Measurements from ENCODE around the gene IL36RN. TPM values are rescaled to one million over a fixed set of nuclear protein-coding genes. Genes with fewer than 3 reads are reported as not detected.

IL36RN gene
- total RNA-seq, 1 donor from 2014 or later: not detected

DNA sequence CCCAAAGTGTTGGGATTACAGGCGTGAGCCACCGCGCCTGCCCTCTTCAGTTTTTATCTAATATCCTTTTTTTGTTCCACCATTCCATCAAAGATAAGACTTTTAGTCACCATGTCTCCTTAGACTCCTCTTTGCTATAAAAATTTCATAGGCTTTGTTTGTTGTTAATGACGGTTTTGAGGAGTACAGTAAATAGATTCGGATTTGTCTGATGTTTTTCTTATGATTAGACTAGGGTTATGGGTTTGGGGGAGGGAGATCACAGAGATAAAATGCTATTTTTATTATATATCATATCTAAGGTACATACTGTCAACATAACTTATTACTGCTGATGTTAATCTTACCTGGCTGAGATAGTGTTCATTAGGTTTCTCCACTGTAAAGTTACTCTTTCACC, 12.5 kb upstream of the IL36RN start:
- ATAC-seq: no peak
- TF ChIP-seq, protein P1, sequence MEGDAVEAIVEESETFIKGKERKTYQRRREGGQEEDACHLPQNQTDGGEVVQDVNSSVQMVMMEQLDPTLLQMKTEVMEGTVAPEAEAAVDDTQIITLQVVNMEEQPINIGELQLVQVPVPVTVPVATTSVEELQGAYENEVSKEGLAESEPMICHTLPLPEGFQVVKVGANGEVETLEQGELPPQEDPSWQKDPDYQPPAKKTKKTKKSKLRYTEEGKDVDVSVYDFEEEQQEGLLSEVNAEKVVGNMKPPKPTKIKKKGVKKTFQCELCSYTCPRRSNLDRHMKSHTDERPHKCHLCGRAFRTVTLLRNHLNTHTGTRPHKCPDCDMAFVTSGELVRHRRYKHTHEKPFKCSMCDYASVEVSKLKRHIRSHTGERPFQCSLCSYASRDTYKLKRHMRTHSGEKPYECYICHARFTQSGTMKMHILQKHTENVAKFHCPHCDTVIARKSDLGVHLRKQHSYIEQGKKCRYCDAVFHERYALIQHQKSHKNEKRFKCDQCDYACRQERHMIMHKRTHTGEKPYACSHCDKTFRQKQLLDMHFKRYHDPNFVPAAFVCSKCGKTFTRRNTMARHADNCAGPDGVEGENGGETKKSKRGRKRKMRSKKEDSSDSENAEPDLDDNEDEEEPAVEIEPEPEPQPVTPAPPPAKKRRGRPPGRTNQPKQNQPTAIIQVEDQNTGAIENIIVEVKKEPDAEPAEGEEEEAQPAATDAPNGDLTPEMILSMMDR (IDR thresholded peaks at IDR 0.05): no peak
- H3K27ac ChIP-seq: no peak overlapping the region
- no peaks in the 10 kb centered on the region for H3K9me3 ChIP-seq
- no peak for DNase-seq
- H3K4me1 ChIP-seq: no peaks in the 10 kb centered on the region
- intact Hi-C loops (cut with DNase I): no loop called here
- H3K4me3 ChIP-seq: no peak overlapping the region
- H3K27me3 ChIP-seq: no peaks in the 10 kb centered on the region
- no peaks in the 10 kb centered on the region for H3K36me3 ChIP-seq

DNA sequence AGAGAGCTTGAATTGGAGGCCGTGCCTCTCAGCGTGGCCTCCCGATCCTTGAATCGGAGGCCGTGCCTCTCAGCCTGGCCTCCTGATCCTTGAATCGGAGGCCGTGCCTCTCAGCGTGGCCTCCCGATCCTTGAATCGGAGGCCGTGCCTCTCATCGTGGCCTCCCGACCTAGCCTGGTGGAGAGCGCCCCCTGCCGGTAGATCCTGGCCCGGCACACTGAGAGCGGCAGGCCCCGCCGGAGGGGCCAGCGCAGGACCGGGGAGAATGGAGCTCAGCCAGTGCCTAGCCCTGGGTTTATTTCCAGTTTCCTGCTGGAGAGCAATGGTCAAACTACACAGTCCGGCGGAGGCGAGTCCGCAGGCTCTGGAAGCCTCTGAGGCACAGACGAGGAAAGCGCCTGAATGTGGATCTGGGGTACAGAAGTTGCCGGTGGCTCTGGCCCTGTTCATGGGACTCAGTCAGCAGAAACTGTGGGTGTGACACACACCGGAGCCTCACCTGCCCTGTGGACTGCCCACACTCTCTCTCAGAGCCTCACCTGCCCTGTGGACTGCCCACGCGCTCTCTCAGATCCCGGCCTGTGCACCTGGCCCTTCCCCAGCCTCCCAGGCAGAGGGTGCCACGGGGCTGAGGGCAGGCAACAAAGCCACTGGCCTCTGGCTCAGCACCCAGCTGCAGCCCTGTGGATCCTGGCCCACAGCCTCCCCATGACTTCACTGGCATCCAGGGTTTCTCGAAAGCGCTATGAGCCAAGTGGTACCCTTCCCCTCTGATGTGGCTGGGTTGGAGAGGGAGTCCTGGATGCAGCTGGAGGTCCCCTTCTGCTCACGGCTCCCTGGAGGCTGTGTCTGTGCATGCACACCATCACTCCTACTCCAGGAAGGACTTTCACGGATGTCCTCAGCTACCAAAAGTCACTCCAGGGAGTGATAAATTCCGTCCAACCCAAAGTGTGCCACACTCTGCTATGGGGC, 7.8 kb upstream of the IL36RN start:
- Histone ChIP-seq H3K4me1 (no peaks in the 10 kb centered on the region), H3K4me3 (no peak overlapping the region), H3K36me3 (no peaks in the 10 kb centered on the region), H3K27ac (no peak overlapping the region), H3K9me3 (no peaks in the 10 kb centered on the region), H3K27me3 (no peaks in the 10 kb centered on the region)
- intact Hi-C loops (cut with DNase I): no loop called here
- no peak for DNase-seq
- ATAC-seq: peak; percentile 40
- TF ChIP-seq, protein P1 (IDR thresholded peaks at IDR 0.05): no peak

DNA sequence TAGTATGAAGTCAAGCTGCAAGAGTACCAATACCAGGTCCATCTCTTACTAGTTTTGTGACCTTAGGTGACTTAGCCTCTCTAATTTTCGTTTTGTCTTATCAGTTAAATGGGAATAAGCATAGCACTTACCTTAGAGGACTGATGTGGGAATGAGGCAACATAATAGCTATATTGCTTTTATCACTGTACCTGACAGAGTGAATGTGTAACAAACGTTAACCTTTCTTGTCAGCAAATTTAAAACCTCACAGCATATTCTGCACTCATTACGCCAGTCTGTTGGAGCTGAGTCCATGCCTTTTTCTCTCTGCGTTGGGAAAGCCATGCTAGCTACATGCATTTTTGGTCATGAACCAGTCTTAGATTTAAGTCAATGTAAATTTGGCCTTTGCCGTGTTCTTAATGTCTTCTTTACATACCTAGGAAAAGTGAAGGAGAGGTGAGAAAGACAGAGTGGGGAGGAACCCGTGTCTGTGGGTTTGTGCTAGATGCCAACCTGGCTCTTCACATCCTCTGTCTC, 6.5 kb upstream of the IL36RN start, which contains the start of gene IL36B:
Gene IL36B (minus strand): TSS at position 472 of the 522 bp plus-strand sequence.
- ATAC-seq (no peak), DNase-seq (no peak)
- Histone ChIP-seq H3K27me3 (no peaks in the 10 kb centered on the region), H3K27ac (no peak within 1 kb of the TSS), H3K36me3 (no peaks in the 10 kb centered on the region), H3K9me3 (no peaks in the 10 kb centered on the region), H3K4me3 (no peak within 1 kb of the TSS), H3K4me1 (no peaks in the 10 kb centered on the region)
- intact Hi-C loops (cut with DNase I): no loop called here
- TF ChIP-seq, protein P1 (IDR thresholded peaks at IDR 0.05): no peak

DNA sequence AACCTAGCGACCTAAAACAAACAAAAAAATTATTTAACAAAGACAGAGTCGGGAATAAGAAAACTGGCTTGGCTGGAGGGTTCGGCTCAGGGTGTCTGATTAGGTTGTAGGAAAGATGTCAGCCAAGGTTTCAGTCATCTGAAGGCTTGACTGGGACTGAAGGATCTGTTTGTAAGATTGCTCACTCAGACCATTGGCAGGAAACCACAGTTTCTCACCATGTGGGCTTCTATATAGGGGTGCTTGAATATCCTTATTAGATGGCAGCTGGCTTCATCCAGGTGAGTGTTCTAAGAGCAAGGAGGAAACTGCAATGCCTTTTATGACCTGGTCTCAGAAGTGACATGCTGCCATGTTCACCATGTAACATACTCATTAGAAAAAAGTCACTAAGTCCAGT, 5.3 kb upstream of the IL36RN start:
- no peaks in the 10 kb centered on the region for H3K9me3 ChIP-seq
- no peak overlapping the region for H3K27ac ChIP-seq
- H3K4me3 ChIP-seq: no peak overlapping the region
- TF ChIP-seq, protein P1 (IDR thresholded peaks at IDR 0.05): no peak
- intact Hi-C loops (cut with DNase I): no loop called here
- ATAC-seq (no peak), DNase-seq (no peak)
- no peaks in the 10 kb centered on the region for H3K36me3 ChIP-seq
- no peaks in the 10 kb centered on the region for H3K27me3 ChIP-seq
- H3K4me1 ChIP-seq: no peaks in the 10 kb centered on the region

DNA sequence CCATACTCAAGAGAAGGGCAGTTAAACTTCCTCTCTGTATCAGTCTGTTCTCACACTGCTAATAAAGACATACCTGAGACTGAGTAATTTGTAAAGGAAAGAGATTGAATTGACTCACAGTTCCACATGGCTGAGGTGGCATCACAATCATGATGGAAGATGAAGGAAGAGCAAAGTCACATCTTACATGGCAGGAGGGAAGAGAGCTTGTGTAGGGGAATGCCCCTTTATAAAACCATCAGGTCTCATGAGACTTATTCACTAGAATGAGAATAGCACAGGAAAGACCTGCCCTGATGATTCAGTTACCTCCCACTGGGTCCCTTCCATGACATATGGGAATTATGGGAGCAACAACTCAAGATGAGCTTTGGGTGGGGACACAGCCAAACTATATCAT, 4.9 kb upstream of the IL36RN start:
- H3K27ac ChIP-seq: no peak overlapping the region
- TF ChIP-seq, protein P1 (IDR thresholded peaks at IDR 0.05): no peak
- H3K36me3 ChIP-seq: no peaks in the 10 kb centered on the region
- ATAC-seq (no peak), DNase-seq (no peak)
- H3K4me3 ChIP-seq: no peak overlapping the region
- H3K9me3 ChIP-seq: no peaks in the 10 kb centered on the region
- H3K4me1 ChIP-seq: no peaks in the 10 kb centered on the region
- no peaks in the 10 kb centered on the region for H3K27me3 ChIP-seq
- intact Hi-C loops (cut with DNase I): no loop called here
